OCI-LY1 (cell line): ENCODE data around the gene ALG1L2.
"Not testable (repeated sequence)": the region's sequence is repeated elsewhere in the genome, so short reads cannot be mapped to it uniquely, and the experiment has no call there.

Source experiments
- CTCF ChIP-seq: fragments of 200-600 bp; sonication (generic), shearing (Covaris generic); IDR thresholded peaks from 2 replicates; pipeline ENCODE4 v1.5.1; 2017; ENCODE audit warnings: mild to moderate bottlenecking, antibody characterized with exemption, low read length, moderate library complexity, mixed read lengths
- EZH2 ChIP-seq: fragments of 200-600 bp; sonication (generic), shearing (Covaris generic); IDR thresholded peaks from 2 replicates; pipeline ENCODE4 v1.8.0; 2017; ENCODE audit warnings: borderline replicate concordance, mixed run types, mild to moderate bottlenecking, antibody characterized with exemption, low read length, moderate library complexity, mixed read lengths

DNA sequence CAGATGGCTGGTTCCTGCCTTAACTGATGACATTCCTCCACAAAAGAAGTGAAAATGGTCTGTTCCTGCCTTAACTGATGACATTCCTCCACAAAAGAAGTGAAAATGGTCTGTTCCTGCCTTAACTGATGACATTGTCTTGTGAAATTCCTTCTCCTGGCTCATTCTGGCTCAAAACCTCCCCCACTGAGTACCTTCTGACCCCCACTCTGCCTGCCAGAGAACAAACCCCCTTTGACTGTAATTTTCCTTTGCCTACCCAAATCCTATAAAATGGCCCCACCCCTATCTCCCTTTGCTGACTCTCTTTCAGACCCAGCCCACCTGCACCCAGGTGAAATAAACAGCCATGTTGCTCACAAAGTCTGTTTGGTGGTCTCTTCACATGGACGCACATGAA, 22.5 kb upstream of the ALG1L2 start:
- not testable (repeated sequence) for TF ChIP-seq CTCF, EZH2
